IPS DF 4.7 (cell line): ENCODE results near the gene CDH22.

Experiments used
- DNase-seq: peaks from one replicate; pipeline ENCODE4 v3.0.0-alpha.2; 2013; ENCODE audit warnings: low spot score; ENCODE audit errors: extremely low read depth

CDH22 gene

DNA sequence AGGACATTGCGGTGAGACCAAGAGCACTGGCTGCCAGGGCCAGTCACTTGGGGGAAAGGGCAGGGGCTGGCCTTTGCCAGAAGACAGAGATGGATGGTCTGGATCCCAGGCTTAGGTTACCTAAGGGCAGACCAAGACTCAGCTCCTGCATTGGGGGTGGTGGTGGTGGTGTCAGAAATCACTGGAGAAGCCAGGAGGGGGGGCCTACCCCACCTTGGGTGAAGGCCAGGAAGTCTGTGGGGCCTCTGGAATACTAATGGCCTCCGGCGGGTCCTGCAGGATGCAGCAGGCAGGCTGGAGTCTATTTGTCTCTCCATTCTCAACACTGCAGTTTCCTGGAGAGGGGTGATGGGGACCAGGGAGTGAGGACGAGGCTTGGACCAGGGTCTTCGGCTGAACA is 157.4 kb downstream of the CDH22 start:
- no peak for DNase-seq

GRCh38 chr20:46148313-46149208 is 159.7 kb downstream of the CDH22 start:
- DNase-seq, result no peak

DNA sequence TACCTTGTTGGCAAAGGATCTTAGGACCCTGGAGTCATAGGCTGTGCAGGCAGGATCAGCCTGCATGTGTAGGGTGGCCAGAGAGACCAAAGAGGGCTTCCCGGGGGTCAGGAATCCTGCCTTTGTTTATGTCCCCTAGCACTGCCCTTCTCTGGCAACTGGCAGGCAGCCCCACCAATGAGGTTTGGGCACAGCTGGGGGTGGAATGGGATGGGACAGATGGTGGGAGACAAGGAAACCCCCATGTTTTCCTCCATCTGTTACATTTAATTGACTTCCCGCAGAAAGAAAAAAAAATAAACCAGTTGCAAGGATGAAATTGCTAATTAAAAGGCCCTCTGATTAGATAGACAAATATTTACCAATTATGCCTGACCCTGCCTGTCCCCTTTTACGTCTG is 162.6 kb downstream of the CDH22 start:
- no peak for DNase-seq

DNA sequence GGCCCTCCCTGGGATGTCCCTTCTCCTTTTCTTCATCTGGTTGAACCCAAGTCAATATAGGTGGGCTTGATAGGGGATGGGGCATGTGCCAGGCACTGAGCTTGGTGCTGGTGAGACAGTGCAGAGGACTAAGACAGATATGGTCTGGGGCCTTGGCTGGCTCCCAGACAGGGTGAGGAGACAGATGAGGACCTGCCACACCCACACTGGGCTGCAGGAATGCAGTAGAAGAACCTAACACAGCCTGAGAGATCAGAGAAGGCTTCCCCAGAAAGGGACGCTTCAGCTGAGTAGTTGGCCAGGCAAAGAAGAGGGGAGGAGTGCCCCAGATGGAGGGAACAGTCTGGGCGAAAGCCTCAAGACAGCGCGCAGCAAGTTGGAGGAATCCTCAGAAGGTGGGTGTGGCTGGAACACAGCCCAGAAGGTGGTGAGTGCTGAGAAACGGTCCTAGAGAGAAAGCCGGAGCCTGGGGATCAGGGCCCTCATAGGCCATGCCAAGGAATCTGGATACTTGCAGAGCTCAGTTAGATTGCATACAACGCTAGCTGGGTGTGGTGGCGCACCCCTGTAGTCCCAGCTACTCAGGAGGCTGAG is 163.8 kb downstream of the CDH22 start:
- no peak for DNase-seq

GRCh38 chr20:46142124-46142523 is 166.2 kb downstream of the CDH22 start:
- no peak for DNase-seq

GRCh38 chr20:46139908-46140482 is 168.3 kb downstream of the CDH22 start:
- no peak for DNase-seq

DNA sequence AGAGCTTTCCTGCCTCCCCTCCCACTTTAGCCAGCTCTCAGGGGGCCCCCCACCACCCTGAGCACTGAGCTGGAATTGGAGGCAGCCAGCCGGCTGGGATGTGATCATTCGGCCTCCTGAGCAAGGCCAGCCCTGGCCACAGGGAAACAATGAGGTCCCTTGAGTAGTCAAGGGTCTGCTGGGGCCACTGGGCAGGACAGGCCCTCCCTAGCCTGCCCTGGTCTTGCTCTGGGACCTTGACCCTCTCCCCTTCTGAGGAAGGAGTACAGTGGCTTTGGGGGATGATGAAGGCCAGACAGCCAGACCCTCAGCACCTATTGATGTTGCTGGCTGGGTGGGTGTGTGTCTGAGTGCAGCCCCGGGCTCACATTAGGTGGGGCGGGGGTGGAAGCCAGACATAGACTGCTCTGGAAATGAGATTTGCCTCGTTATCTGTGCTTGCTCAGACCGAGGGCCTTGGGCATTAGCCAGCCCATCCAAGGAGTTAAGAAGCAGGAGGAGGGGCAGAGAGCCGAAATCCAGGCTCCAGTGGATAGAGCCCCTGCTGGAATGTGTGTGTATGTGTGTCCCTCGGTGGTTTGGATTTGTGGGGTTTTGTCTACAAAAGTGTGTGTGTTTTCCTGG is 168.9 kb downstream of the CDH22 start:
- no peak for DNase-seq

DNA sequence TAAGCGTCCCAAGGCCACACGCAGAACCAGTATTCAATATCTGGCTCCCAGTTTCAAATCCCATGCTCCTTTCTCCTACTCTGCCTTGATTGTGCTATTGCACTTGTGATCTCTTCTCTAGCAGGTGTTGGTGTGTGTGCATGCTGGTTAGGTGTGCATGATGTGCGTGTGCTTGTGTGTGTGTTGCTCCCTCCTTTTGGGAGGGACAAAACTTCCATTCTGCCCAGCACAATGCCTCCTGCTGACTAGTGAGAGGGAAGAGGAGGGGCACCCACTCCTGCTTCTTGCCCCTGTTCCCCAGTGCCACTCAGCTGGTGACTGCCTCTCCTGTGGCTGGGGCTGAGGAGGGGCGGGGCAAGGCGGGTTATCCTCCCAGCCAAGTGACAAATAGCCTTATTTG is 170.5 kb downstream of the CDH22 start:
- DNase-seq, result no peak

DNA sequence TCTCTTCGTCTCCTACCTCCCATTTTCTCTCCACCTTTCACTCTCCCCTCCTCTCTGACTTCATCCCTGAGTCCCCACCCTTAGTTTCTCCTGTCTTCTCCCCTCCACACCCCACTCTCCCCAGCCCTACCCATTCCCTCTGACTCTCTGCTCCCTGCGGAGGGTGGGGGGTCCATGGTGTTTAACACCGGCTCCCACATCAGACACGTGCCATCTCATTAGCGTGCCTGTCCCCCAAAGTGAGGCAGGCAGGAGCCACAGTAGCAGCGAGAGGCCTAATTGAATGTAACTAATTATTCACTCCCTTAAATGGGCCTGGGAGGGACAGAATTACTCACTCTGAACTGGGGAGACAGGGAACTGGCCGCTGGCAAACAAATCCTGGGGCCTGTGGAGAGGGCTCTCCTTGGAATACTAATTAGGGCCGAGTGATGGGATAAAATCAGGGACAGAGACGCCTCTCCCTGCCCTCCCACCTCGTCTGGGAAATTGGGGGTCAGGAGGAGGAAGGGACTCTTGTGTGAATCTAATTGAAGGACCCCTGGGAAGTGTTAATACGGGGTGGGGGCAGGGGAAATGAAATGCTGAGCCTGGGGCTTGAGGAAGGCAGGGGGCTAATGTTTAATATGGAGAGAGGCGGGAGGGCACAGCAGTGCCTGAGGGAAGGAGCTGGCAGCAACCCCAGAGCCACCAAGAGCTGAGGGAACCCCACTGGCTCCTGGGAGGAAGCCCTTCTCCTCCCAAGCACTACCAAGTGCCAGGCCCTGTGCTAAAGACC is 172.3 kb downstream of the CDH22 start:
- DNase-seq, result no peak

GRCh38 chr20:46134716-46135115 is 173.6 kb downstream of the CDH22 start:
- DNase-seq, result no peak

GRCh38 chr20:46133886-46134654 is 174.2 kb downstream of the CDH22 start:
- no peak for DNase-seq

DNA sequence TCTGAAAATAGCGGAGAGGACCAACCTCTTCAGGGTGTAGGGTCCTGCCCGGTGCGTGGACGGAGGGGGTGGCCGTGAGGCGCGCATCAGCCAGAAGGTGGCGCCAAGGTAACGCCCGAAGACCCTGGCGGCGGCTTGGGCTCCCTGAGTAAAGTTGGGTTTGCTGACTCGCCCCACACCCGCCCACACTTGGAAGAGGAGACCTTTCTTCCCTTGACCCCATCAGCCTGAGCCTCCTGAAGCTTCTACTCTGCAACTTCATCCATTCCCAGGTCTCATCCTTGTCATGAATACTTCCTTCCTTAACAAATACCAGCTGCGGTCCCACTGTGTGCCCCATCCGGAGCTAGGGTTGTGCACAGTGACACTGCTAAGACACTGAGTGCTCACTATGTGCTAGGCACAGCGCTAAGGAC is 175.6 kb downstream of the CDH22 start:
- no peak for DNase-seq

- DNase-seq, result no peak
These were observed 176.9 kb downstream of the CDH22 start for GRCh38 chr20:46131396-46131795.

GRCh38 chr20:46130534-46130933 is 177.8 kb downstream of the CDH22 start:
- DNase-seq, result no peak

GRCh38 chr20:46129955-46130481 is 178.3 kb downstream of the CDH22 start:
- no peak for DNase-seq

DNA sequence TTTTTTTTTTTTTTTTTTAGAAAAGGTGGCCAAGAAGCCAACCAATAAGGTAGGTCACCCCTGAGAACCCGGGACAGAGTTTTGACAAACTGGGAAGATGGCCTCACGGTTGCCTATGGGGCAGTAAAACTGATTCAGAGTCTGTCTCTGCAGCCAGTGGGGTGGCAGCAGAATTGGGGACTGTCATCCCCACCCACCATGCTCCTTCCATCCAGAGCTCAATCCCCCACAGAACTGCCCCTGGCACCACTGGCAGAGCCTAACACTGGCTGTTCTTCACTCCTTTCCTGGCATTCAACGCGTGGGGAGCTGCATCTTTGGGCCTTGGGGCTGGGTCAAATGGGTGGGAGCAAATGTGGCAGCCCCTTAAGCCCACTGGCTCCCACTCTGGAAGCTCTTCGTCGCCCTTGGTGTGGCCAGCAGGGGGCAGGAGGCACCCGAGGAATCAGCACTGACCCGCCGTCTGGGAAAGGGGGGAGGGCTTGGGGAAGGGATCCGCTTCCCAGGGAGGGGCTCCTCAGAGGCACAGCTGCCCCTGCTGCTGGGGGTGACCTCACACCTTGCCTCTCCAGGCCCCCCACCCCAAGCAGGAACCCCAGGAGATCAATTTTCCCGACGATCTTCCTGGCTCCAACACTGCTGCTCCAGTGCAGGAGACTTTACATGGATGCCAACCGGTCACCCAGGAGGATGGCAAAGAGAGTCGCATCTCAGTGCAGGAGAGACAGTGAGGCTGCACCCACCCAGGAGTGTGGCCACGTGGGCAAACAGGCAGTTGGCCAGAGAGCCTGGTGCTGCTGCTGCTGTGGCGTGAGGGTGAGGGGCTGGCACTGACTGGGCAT is 179.8 kb downstream of the CDH22 start:
- no peak for DNase-seq

DNA sequence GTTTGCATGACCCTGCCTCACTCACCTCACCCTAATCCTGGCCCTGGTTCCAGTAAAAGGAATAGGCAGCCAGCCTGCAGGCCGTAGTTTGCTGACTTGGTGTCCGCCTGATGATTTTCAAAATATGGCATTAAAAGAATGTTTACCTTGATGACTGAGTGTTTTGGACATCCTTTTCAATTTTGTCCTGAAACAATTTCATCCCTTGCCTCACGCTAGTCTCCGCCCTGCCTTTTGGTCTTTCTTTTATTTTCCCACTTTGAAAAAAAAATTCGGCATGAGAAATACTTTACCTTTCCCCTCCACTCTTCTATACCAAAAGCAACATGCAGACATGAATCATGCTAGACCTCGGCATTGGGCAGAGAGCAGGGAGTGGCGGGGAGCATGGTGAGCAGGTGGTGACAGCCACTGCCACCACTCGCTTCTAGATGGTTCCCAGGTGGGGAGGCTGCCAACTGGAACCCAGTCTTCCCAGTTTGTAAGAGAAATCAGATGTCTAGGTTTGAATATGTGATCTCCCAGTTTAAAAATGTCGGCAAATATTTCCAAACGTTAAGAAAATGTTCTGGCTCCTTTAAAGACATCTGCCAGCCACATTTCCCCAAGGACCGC is 180.8 kb downstream of the CDH22 start:
- DNase-seq, result no peak

DNA sequence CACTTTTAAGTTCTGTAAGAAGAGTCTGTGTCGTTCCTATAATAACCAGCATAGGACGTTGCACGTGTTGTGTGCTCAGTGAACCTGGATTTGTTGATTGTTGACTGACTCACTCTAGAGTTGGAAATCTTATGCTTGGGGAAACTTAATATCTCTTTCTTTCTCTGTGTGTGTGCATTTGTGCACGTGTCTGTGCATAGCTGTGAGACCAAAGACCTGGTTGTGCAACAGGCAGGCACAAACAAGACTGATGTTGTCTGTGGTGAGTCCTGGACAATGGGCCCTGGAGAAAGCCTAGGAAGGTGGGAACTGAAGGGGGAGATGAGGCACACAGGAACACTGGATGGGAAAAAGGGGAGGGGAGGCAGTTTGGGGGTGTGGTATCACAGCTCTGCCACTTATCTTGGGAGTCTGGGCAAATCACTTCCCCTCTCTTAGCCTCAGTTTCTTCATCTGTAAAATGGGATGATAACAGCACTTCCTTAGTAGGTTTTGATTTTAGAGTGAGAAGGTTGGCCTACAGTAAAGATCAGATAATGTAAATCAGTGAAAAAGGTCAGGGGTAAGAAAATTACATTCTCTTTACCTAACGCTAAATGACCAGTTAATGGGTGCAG is 181.8 kb downstream of the CDH22 start:
- no peak for DNase-seq
